K562 (cell line): ENCODE data around the gene BICD1. TPM values are rescaled to one million over a fixed set of nuclear protein-coding genes. Genes with fewer than 3 reads are reported as not detected.

Experiments
- CHD2 ChIP-seq: IDR thresholded peaks from 2 replicates; pipeline ENCODE4 v1.6.1; 2011; ENCODE audit warnings: low read depth, low read length
- ESRRB ChIP-seq: fragments of 250-450 bp; sonication (Bioruptor Pico); IDR thresholded peaks from 2 replicates; pipeline ENCODE4 v1.5.0; 2020; ENCODE audit warnings: mild to moderate bottlenecking, moderate library complexity, borderline replicate concordance
- HINFP ChIP-seq: fragments of 450-650 bp; conservative IDR thresholded peaks from 2 replicates; pipeline ENCODE4 v1.6.1; 2016; ENCODE audit warnings: missing genetic modification characterization, low read depth, mild to moderate bottlenecking, control low read depth, missing compliant biosample characterization
- MEIS2 ChIP-seq: fragments of 450-650 bp; IDR thresholded peaks from 2 replicates; pipeline ENCODE4 v1.6.1; 2014; ENCODE audit warnings: mild to moderate bottlenecking; ENCODE audit not compliant: partially characterized antibody
- NFIX ChIP-seq: fragments of 250-450 bp; sonication (Bioruptor Pico); IDR thresholded peaks from 2 replicates; pipeline ENCODE4 v1.4.0; 2020; ENCODE audit warnings: low read depth, mild to moderate bottlenecking, moderate library complexity
- RBBP5 ChIP-seq: fragments of 200-600 bp; sonication (generic); IDR thresholded peaks from 2 replicates; pipeline ENCODE4 v1.6.1; 2012; ENCODE audit warnings: borderline replicate concordance, mild to moderate bottlenecking, low read length, control low read depth, inconsistent platforms; ENCODE audit not compliant: insufficient read depth, poor library complexity, severe bottlenecking
- RERE ChIP-seq: sonication (generic); formaldehyde crosslinking; IDR thresholded peaks from 2 replicates; pipeline ENCODE4 v1.8.0; 2023; ENCODE audit warnings: missing genetic modification reagents, mild to moderate bottlenecking, borderline replicate concordance
- TCF7L2 ChIP-seq: fragments of 150-350 bp; IDR thresholded peaks from 2 replicates; pipeline ENCODE4 v1.6.1; 2016; ENCODE audit warnings: low read depth, mild to moderate bottlenecking, low read length, moderate library complexity
- TEAD4 ChIP-seq, 2 experiments: sonication (generic) in 1 of 2; formaldehyde crosslinking in 1 of 2; IDR thresholded peaks; 2 replicates each; pipeline versions ENCODE4 v1.6.1 to v1.8.0; 2012 to 2022; ENCODE audit warnings: borderline replicate concordance in 1 of 2, inconsistent platforms in 1 of 2, low read length in 1 of 2, mild to moderate bottlenecking in 1 of 2, missing genetic modification reagents in 1 of 2
- VEZF1 ChIP-seq: fragments of 200-800 bp; sonication (Bioruptor generic); IDR thresholded peaks from 2 replicates; pipeline ENCODE4 v1.6.1; 2017; ENCODE audit warnings: missing genetic modification characterization, missing compliant biosample characterization
- ZBTB17 ChIP-seq: fragments of 450-650 bp; formaldehyde crosslinking; IDR thresholded peaks from 2 replicates; pipeline ENCODE4 v1.4.0; 2020; ENCODE audit warnings: mild to moderate bottlenecking
- ZNF124 ChIP-seq: sonication (generic); formaldehyde crosslinking; IDR thresholded peaks from 2 replicates; pipeline ENCODE4 v1.8.1; 2022; ENCODE audit warnings: missing genetic modification reagents
- ZNF655 ChIP-seq: fragments of 250-450 bp; sonication (Bioruptor Pico); IDR thresholded peaks from 2 replicates; pipeline ENCODE4 v1.5.0; 2021
- ZSCAN32 ChIP-seq: fragments of 450-650 bp; formaldehyde crosslinking; IDR thresholded peaks from 2 replicates; pipeline ENCODE4 v1.4.0; 2020; ENCODE audit warnings: mild to moderate bottlenecking, moderate library complexity
- polyA plus RNA-seq, 8 experiments: library from polyadenylated mRNA; depleted of rRNA in 4 of 8; stranded (reverse) in 5 of 8; unstranded in 3 of 8; fragments of >200 nt; fragmentation: Nextera tagmentation in 2 of 8; fragmentation: Illumina TruSeq in 1 of 8; extraction: Ambion mirVana in 2 of 8; extraction: Trizol in 1 of 8; gene quantifications; 2 replicates each; pipeline versions ENCODE4 v1.2.1 to v1.2.3, GENCODE V29; 2011 to 2014; ENCODE audit warnings: inconsistent platforms in 1 of 8, missing spikeins in 1 of 8
- total RNA-seq, 7 experiments: library from RNA; depleted of rRNA in 6 of 7; stranded (reverse); fragments of >200 nt in 6 of 7; fragmentation: Illumina TruSeq in 2 of 7; extraction: Trizol in 2 of 7; gene quantifications; 2 replicates each; pipeline versions ENCODE4 v1.2.1 to v1.2.3, GENCODE V29; 2011 to 2021; ENCODE audit warnings: low replicate concordance in 1 of 7

BICD1 gene
- total and polyA plus RNA-seq, 9 of the 15 experiments (the other 6 are each of a cell fraction or from before 2014, with no cell fraction given), result 3.5 to 21.1 (median 12.5) TPM

GRCh38 chr12:32302218-32303173 lies 195.8 kb downstream of the BICD1 start (continued):
- TF ChIP-seq RERE (CRISPR knock-in tag), result no peak
- TF ChIP-seq ZSCAN32 (CRISPR knock-in tag), result no peak
- TF ChIP-seq CHD2, result no peak
- TF ChIP-seq ESRRB (CRISPR knock-in tag), result no peak
- TF ChIP-seq TCF7L2, result no peak
- no peak for TF ChIP-seq RBBP5
- TF ChIP-seq ZNF655 (CRISPR knock-in tag), result no peak
- TF ChIP-seq VEZF1, result no peak
- TF ChIP-seq NFIX, result no peak
- no peak for TF ChIP-seq ZNF124 (CRISPR knock-in tag)
- TF ChIP-seq ZBTB17, result no peak
- peak; percentile 63 for TF ChIP-seq TEAD4 (IDR thresholded peaks at IDR 0.05; ENCODE audit: low read length)
- TF ChIP-seq TEAD4 (CRISPR knock-in tag; IDR thresholded peaks at IDR 0.05; ENCODE audit: borderline replicate concordance), result no peak
- TF ChIP-seq MEIS2, result peak; percentile 70
- no peak for TF ChIP-seq HINFP (tag)
